ENCODE measurements around the gene LCN2. TPM values are rescaled to one million over a fixed set of nuclear protein-coding genes. Genes with fewer than 3 reads are reported as not detected.
A peak's percentile ranks its signal among the peaks of the same experiment; 100 is the strongest.
"Not testable (repeated sequence)": the region's sequence is repeated elsewhere in the genome, so short reads cannot be mapped to it uniquely, and the experiment has no call there.

LCN2 gene
- total and polyA plus RNA-seq, 12 donors, result 0.34 to 2.7 (median 0.62) TPM; not detected in 5

DNA sequence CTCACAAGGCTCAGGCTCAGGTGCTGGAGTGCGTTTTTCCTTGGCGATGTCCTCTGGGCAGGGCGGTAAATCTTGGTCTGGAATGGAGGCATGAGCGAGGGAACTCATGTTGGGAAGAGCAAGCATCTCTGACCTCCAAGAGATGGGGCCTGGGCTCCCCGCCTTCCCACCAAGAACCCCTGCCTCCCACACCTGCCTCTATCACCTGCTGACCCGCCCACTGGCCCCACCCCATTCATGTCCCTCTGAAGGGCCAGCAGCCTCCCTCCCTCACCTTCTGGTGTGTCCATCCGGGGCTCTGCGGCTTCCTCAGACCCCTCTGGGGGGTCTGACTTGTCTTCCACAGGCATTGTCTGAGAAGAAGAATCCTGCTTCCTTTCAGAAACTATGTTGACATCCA lies 31.2 kb downstream of the LCN2 start:
- DNase-seq (no peak), ATAC-seq (no peak)
- Histone ChIP-seq H3K27ac (no peak overlapping the region), H3K36me3 (peaks cover 9 to 92% (median 74%) of the 10 kb centered on the region in 9 donors), H3K27me3 (no peaks in the 10 kb centered on the region), H3K4me1 (no peaks in the 10 kb centered on the region), H3K4me3 (no peak overlapping the region), H3K9me3 (no peaks in the 10 kb centered on the region)
- WGBS, 2 donors, result 98% methylated on average over 8 of the region's 8 CpGs
- TF ChIP-seq CTCF (IDR thresholded peaks at IDR 0.05), result no peak
- intact Hi-C loops (cut with DNase I), result no loop called here

- H3K4me3 ChIP-seq; ATAC-seq; H3K27me3 ChIP-seq; H3K27ac ChIP-seq; intact Hi-C loops (cut with DNase I); H3K4me1 ChIP-seq; H3K9me3 ChIP-seq: not testable (repeated sequence)
- DNase-seq, result peak in 1 of 2 donors; percentile 55
- 27 to 44% methylated on average over 11 of the region's 12 CpGs for WGBS, 2 donors
- H3K36me3 ChIP-seq, result peaks cover 9 to 92% (median 64%) of the 10 kb centered on the region in 9 donors
- peak in 7 of 9 donors; percentile 38 to 60 (median 51) for TF ChIP-seq CTCF (IDR thresholded peaks at IDR 0.05)
Measured at GRCh38 chr9:128181480-128181879, 32.2 kb downstream of the LCN2 start.

GRCh38 chr9:128182893-128183588 lies 33.8 kb downstream of the LCN2 start:
- no peaks in the 10 kb centered on the region for H3K4me1 ChIP-seq
- no peak for TF ChIP-seq CTCF (IDR thresholded peaks at IDR 0.05)
- H3K27me3 ChIP-seq, result no peaks in the 10 kb centered on the region
- intact Hi-C loops (cut with DNase I), result no loop called here
- H3K9me3 ChIP-seq, result no peaks in the 10 kb centered on the region
- DNase-seq (no peak), ATAC-seq (peak in 1 of 8 donors; percentile 14)
- WGBS, 2 donors, result 90 to 93% methylated on average over 12 of the region's 12 CpGs
- H3K4me3 ChIP-seq, result no peak overlapping the region
- no peak overlapping the region for H3K27ac ChIP-seq
- H3K36me3 ChIP-seq, result peaks cover 9 to 91% (median 52%) of the 10 kb centered on the region in 9 donors

- no peak for TF ChIP-seq CTCF (IDR thresholded peaks at IDR 0.05)
- Histone ChIP-seq H3K9me3 (no peaks in the 10 kb centered on the region), H3K4me1 (peaks cover 8 to 13% (median 11%) of the 10 kb centered on the region in 9 donors), H3K27me3 (no peaks in the 10 kb centered on the region), H3K4me3 (no peak overlapping the region), H3K27ac (no peak overlapping the region), H3K36me3 (peaks cover 0 to 82% (median 26%) of the 10 kb centered on the region in 9 donors)
- ATAC-seq (no peak), DNase-seq (no peak)
- intact Hi-C loops (cut with DNase I), result no loop called here
- WGBS, 2 donors, result 86 to 88% methylated on average over 11 of the region's 11 CpGs
Measured at GRCh38 chr9:128185979-128186965, 37.0 kb downstream of the LCN2 start.

All from heart right ventricle (tissue), 16 donors.